ENCODE results near the gene RAF1. TPM values are rescaled to one million over a fixed set of nuclear protein-coding genes. Genes with fewer than 3 reads are reported as not detected.

The RAF1 gene
- total RNA-seq, 1 experiment from 2014 or later: 130 TPM

DNA sequence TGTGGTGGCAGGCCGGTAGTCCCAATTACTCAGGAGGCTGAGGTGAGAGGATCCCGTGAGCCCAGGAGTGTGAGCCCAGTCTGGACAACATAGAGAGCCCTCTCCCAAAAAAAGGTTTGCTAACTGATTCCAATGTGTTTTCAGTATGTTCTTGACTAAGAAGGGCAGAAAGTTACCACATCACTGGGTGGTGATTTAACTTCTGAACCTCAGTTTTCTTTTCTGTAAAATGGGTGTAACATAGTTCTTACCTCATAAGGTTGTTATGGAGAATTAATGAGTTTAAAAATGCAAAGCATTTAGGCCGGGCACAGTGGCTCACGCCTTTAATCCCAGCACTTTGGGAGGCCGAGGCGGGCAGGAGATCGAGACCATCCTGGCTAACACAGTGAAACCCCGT lies 28.5 kb upstream of the RAF1 start:
- intact Hi-C loops (cut with micrococcal nuclease; ENCODE audit: unreplicated experiment): no loop called here
- Histone ChIP-seq H3K27ac (ENCODE audit: low read depth, low read length, poor library complexity, severe bottlenecking) (no peak overlapping the region), H3K9me3 (ENCODE audit: low read depth, low read length, poor library complexity, severe bottlenecking) (no peaks in the 10 kb centered on the region), H3K4me1 (ENCODE audit: insufficient read depth, low read length, poor library complexity, severe bottlenecking) (no peaks in the 10 kb centered on the region), H3K4me3 (ENCODE audit: low read depth, low read length, poor library complexity, severe bottlenecking) (no peak overlapping the region), H3K36me3 (ENCODE audit: insufficient read depth, low read length, poor library complexity, severe bottlenecking) (no peaks in the 10 kb centered on the region), H3K27me3 (replicated peaks; ENCODE audit: insufficient read depth, low read depth, low read length, poor library complexity) (no peaks in the 10 kb centered on the region)
- BruUV-seq (replicated peaks): no TSS peak
- CTCF ChIA-PET: no interaction called here
- TF ChIP-seq, protein P1, sequence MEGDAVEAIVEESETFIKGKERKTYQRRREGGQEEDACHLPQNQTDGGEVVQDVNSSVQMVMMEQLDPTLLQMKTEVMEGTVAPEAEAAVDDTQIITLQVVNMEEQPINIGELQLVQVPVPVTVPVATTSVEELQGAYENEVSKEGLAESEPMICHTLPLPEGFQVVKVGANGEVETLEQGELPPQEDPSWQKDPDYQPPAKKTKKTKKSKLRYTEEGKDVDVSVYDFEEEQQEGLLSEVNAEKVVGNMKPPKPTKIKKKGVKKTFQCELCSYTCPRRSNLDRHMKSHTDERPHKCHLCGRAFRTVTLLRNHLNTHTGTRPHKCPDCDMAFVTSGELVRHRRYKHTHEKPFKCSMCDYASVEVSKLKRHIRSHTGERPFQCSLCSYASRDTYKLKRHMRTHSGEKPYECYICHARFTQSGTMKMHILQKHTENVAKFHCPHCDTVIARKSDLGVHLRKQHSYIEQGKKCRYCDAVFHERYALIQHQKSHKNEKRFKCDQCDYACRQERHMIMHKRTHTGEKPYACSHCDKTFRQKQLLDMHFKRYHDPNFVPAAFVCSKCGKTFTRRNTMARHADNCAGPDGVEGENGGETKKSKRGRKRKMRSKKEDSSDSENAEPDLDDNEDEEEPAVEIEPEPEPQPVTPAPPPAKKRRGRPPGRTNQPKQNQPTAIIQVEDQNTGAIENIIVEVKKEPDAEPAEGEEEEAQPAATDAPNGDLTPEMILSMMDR (conservative IDR thresholded peaks at IDR 0.05; ENCODE audit: low read depth, low read length): no peak
- no peak for TF ChIP-seq EZH2 (IDR thresholded peaks at IDR 0.05; ENCODE audit: borderline replicate concordance, low read depth, low read length, poor library complexity, severe bottlenecking)
- POLR2A ChIA-PET (ENCODE audit: low non-redundant PET): no interaction called here
- no peak for DNase-seq (ENCODE audit: low spot score)

DNA sequence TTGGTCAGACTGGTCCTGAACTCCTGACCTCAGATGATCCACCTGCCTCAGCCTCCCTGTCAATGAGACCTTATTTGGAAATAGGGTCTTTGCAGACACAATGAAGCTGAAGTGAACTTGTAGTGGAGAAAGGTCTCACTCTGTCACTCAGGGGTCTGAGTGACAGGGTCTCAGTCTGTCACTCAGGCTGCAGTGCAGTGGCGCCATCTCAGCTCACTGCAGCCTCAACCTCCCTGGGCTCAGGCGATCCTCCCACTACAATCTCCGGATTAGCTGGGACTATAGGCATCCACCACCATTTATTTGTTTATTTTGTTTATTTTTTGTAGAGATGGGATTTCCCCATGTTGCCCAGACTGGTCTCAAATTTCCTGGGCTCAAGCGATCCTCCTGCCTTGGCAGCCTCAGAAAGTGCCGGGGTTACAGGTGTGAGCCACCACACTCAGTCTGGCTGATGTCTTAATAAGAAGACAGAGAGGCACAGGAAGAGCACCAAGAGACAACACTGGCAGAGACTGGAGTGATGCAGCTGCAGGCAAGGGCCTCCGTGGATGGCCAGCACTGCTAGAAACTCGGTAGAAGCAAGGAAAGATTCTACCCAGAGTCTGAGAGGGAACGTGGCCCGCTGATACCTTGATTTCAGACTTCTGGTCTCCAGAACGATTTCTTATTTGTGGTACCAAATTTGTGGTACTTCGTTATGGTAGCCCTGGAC lies 26.2 kb upstream of the RAF1 start:
- BruUV-seq (replicated peaks): no TSS peak
- no peak for DNase-seq (ENCODE audit: low spot score)
- TF ChIP-seq, protein P1 (conservative IDR thresholded peaks at IDR 0.05; ENCODE audit: low read depth, low read length): no peak
- TF ChIP-seq EZH2 (IDR thresholded peaks at IDR 0.05; ENCODE audit: borderline replicate concordance, low read depth, low read length, poor library complexity, severe bottlenecking): no peak
- no peak overlapping the region for H3K27ac ChIP-seq (ENCODE audit: low read depth, low read length, poor library complexity, severe bottlenecking)
- no peak overlapping the region for H3K4me3 ChIP-seq (ENCODE audit: low read depth, low read length, poor library complexity, severe bottlenecking)
- no peaks in the 10 kb centered on the region for H3K27me3 ChIP-seq (replicated peaks; ENCODE audit: insufficient read depth, low read depth, low read length, poor library complexity)
- H3K36me3 ChIP-seq (ENCODE audit: insufficient read depth, low read length, poor library complexity, severe bottlenecking): no peaks in the 10 kb centered on the region
- no peaks in the 10 kb centered on the region for H3K9me3 ChIP-seq (ENCODE audit: low read depth, low read length, poor library complexity, severe bottlenecking)
- POLR2A ChIA-PET (ENCODE audit: low non-redundant PET): no interaction called here
- CTCF ChIA-PET: no interaction called here
- H3K4me1 ChIP-seq (ENCODE audit: insufficient read depth, low read length, poor library complexity, severe bottlenecking): no peaks in the 10 kb centered on the region
- intact Hi-C loops (cut with micrococcal nuclease; ENCODE audit: unreplicated experiment): no loop called here

DNA sequence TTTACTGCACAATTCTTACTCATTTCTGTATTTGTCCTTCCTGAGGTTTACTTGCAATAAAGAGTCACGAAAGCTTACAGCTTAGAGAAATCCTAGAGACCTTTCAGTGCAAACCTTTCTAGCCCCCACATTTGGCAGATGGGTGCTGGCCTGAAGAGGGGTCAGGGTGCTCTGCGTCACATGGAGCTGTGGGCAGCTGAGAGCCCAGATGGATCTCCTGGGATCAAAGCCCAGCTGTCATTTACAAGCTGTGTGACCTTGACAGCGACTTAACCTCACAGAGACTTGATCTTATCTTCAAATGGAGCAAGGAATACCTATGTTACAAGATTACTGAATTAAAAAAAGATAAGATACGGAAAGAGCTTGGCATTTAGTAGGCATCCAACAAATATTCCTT lies 24.0 kb upstream of the RAF1 start:
- POLR2A ChIA-PET (ENCODE audit: low non-redundant PET): no interaction called here
- Histone ChIP-seq H3K4me3 (ENCODE audit: low read depth, low read length, poor library complexity, severe bottlenecking) (no peak overlapping the region), H3K36me3 (ENCODE audit: insufficient read depth, low read length, poor library complexity, severe bottlenecking) (no peaks in the 10 kb centered on the region), H3K9me3 (ENCODE audit: low read depth, low read length, poor library complexity, severe bottlenecking) (no peaks in the 10 kb centered on the region), H3K27ac (ENCODE audit: low read depth, low read length, poor library complexity, severe bottlenecking) (no peak overlapping the region), H3K4me1 (ENCODE audit: insufficient read depth, low read length, poor library complexity, severe bottlenecking) (no peaks in the 10 kb centered on the region), H3K27me3 (replicated peaks; ENCODE audit: insufficient read depth, low read depth, low read length, poor library complexity) (no peaks in the 10 kb centered on the region)
- CTCF ChIA-PET: no interaction called here
- TF ChIP-seq, protein P1 (conservative IDR thresholded peaks at IDR 0.05; ENCODE audit: low read depth, low read length): no peak
- no peak for TF ChIP-seq EZH2 (IDR thresholded peaks at IDR 0.05; ENCODE audit: borderline replicate concordance, low read depth, low read length, poor library complexity, severe bottlenecking)
- BruUV-seq (replicated peaks): no TSS peak
- DNase-seq (ENCODE audit: low spot score): no peak
- intact Hi-C loops (cut with micrococcal nuclease; ENCODE audit: unreplicated experiment): no loop called here

All from A673 (cell line).